NCI-H1048 (cell line): ENCODE results near the gene ATP5MC2.
"Not testable (repeated sequence)": the region's sequence is repeated elsewhere in the genome, so short reads cannot be mapped to it uniquely, and the experiment has no call there.

ENCODE experiments used
- DNase-seq: peaks from one replicate; lab custom pipeline; 2025; lab: John Stamatoyannopoulos, UW

ATP5MC2 gene

GRCh38 chr12:53694756-53695151 is 18.9 kb upstream of the ATP5MC2 start:
- no peak for DNase-seq

DNA sequence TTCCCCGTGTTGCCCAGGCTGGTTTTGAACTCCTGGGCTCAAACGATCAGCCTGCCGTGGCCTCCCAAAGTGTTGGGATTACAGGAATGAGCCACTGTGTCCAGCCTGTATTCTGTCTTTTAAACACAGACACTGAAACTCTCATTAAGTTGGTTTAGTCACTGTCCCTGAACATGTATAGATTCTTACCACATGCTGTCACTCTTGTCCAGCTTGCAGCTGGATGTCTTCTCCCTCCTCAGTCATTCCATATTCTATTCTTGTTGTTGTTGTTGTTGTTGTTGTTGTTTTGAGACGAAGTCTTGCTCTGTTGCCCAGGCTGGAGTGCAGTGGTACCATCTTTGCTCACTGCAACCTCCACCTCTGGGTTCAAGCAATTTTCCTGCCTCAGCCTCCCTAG is 12.3 kb upstream of the ATP5MC2 start:
- no peak for DNase-seq

DNA sequence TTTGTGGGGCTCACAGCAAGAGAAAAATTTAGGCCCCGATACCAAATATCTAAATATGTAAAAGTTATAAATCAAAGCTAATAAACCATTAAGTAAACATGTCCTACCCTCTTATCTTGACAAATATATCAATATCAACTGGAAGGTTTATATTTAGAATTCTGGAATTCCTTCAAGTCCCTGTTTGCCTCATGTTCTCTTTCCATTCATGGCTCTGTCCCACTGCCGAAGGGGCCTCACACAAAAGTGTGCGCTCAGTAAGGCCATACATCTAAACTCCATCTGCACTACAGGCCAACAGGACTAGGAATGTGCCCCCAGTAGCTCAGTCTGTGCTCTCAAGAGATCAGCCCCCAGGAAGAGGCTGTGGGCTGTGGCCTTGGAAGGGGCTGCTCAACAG is 10.6 kb upstream of the ATP5MC2 start:
- no peak for DNase-seq

GRCh38 chr12:53684654-53685220 is 8.9 kb upstream of the ATP5MC2 start:
- DNase-seq = no peak

GRCh38 chr12:53683983-53684382 is 8.1 kb upstream of the ATP5MC2 start:
- no peak for DNase-seq

- DNase-seq = no peak
These were observed 7.6 kb upstream of the ATP5MC2 start for GRCh38 chr12:53683494-53683893.

DNA sequence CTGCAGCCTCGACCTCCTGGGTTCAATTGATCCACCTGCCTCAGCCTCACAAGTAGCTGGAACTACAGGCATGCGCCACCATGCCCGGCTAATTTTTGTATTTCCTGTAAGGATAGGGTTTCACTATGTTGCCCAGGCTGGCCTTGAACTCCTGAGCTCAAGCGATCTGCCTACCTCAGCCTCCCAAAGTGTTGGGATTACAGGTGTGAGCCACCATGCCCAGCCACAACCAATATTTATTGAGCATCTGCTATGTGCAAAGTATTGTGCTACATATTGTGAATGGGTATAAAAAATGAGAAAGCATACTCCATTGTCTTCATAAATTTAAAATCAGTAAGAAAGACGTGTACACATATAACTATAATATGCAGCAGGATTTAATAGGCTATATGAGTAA is 4.2 kb upstream of the ATP5MC2 start:
- not testable (repeated sequence) for DNase-seq

- no peak for DNase-seq
These were observed 1.9 kb upstream of the ATP5MC2 start for GRCh38 chr12:53677800-53678148.

- DNase-seq = no peak
These were observed 1.3 kb upstream of the ATP5MC2 start for GRCh38 chr12:53677016-53677799.

DNA sequence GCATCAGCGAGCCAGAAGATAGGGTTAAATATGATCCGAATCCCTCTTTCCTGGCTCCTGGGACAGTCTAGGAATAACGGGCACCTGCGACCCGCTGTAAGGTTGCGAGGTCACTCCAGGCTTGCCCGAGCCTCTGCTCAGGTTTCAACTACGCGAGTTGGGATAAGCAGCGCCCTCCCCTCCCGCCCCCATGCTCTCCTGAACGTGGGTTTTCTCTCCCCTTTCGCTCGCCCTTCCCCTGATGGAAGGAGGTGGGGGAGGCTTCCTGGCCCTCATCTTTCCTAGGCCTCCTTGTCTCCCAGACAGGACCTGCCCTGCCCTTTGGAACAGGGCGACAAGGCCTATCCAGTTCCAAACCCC is 753 bp upstream of the ATP5MC2 start:
- no peak for DNase-seq

DNA sequence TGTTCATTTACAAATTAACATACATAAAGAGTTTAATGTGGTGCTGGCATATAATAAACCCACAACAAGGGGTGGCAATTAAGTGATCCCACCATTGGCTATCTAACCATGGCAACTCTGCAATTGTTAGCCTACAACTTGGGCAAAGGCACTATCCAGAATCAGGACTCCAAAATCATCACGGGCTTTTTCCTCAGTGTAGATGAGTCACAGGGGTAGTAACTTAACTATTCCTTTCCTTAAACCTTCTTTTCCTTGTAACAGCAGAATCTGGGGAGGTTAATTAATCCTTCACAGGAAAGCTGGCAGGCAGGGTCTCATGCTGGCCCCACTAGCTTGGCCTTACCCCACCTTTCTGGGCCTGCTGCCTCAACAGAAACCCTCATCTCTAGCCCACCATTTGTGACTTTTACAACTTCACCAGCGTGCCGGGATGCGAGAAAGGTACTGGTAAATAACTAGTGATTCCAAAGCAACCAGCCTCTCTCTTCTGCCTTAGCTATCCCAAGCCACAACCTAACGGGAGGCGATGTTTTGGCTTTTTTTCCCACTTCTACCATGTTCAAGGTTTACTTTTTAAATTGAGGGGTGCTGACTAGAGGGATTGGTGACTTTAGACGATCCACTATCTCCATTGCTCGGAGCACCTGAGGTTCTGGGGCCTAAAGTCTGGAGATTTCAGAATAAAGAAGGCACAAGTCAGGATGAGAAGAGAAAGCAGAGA is 744 bp downstream of the ATP5MC2 start:
- no peak for DNase-seq

- no peak for DNase-seq
These were observed 4.9 kb downstream of the ATP5MC2 start for GRCh38 chr12:53670971-53671370.

DNA sequence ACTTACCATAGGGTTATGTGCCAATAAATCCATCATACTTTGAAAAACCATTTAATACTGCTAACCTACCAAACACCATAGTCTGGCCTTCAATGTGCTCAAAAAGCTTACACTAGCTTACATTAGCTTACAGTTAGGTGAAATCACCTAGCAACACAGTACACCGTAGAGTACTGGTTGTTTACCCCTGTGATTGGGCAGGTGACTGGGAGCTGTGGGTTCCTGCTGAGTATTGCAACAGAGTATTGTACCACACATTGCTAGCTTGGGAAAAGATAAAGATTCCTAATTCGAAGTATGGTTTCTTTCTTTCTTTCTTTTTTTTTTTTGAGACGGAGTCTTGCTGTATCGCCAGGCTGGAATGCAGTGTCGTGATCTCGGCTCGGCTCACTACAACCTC is 5.6 kb downstream of the ATP5MC2 start:
- no peak for DNase-seq

- DNase-seq = no peak
These were observed 8.8 kb downstream of the ATP5MC2 start for GRCh38 chr12:53667080-53667479.

DNA sequence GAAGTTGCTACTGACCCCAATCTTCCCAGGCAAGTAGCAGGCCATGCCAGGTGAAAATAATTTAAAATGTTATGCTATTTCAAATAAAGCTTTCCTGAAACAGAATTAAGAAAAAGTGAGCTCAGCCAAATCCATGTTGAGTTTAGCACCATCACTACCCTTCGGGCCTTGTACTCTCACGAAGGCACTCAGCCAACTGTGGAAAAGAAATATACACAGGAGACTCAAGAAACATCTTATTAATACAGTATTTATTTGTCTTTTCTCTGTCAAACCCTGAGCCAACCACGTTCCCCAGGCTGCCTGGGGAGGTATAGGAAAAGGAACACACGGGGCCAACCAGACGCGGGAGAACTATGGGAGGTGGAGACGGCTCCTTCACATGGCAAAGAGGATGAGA is 10.9 kb downstream of the ATP5MC2 start:
- no peak for DNase-seq

GRCh38 chr12:53664191-53664590 is 11.7 kb downstream of the ATP5MC2 start:
- no peak for DNase-seq

- no peak for DNase-seq
These were observed 15.8 kb downstream of the ATP5MC2 start for GRCh38 chr12:53660041-53660440.

GRCh38 chr12:53659571-53659981 is 16.3 kb downstream of the ATP5MC2 start:
- DNase-seq = no peak

DNA sequence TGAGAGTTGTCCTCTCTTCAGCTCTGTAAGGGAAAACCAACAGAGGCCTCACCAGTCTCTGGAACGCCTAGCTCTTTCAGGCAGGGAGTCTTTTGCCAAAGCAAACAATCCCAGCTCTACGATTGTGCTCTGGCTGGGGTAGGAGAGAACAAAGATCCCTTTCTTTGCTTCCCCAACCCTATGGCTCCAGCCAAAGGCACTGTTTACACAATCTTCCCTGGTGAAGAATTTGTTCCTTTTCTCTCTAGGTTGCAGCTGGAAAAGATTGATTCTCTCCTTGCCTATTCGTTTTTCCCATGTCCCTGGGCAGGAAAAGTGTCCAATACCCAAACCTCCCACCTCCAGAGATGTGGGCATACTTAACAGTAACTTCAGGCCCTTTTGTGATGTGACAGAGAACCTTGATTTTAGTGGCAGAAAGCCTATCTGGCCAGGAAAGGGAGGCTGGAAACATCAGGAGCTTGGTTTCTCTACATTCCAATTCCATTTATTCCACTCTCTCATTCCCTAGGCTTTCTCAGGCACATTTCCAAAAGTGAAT is 16.8 kb downstream of the ATP5MC2 start:
- peak; percentile 68 for DNase-seq

- no peak for DNase-seq
These were observed 18.8 kb downstream of the ATP5MC2 start for GRCh38 chr12:53657041-53657440.

GRCh38 chr12:53653595-53653994 is 22.3 kb downstream of the ATP5MC2 start:
- no peak for DNase-seq

DNA sequence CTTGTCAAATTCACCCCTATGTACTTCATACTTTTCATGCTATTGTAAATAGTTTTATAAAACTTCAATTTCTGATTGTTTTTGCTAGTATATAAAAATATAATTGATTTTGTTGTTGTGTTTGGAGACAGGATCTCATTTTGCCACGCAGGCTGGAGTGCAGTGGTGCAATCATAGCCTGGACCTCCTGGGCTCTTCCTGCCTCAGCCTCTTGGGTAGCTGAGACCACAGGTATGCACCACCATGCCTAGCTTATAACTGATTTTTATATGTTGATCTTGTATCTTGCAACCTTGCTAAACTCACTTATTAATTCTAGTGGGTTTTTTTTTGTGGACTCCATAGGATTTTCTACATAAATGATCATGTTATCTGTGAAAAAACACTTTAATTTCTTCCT is 23.5 kb downstream of the ATP5MC2 start:
- DNase-seq = no peak

GRCh38 chr12:53651737-53652136 is 24.1 kb downstream of the ATP5MC2 start:
- DNase-seq = no peak
